H1 (cell line): ENCODE measurements around the gene OSBP2. TPM values are rescaled to one million over a fixed set of nuclear protein-coding genes. Genes with fewer than 3 reads are reported as not detected.

Experiments used
- MAFK ChIP-seq: IDR thresholded peaks from 2 replicates; pipeline ENCODE4 v1.6.1; 2012; ENCODE audit warnings: low read depth, mild to moderate bottlenecking, improper control_type of control experiment, low read length
- ZNF274 ChIP-seq: IDR thresholded peaks from 2 replicates; pipeline ENCODE4 v1.7.0; 2012; ENCODE audit warnings: low read length, borderline replicate concordance; ENCODE audit errors: extremely low read depth
- polyA plus RNA-seq, 7 experiments: library from polyadenylated mRNA; depleted of rRNA in 3 of 7; stranded (reverse) in 5 of 7; unstranded in 2 of 7; fragments of >200 nt in 5 of 7; fragments of 200-250 nt in 2 of 7; gene quantifications; 1 replicate in 5 of 7; 2 replicates in 1 of 7; 4 replicates in 1 of 7; pipeline versions ENCODE4 v1.2.1 to v1.2.3, GENCODE V29; 2011 to 2013; ENCODE audit warnings: missing spikeins in 2 of 7, mixed read lengths in 2 of 7
- total RNA-seq: library from RNA; stranded (reverse); fragmentation: NEBNext Ultra II Directional; extraction: Animal tissue kit (Norgen Biotek cat#: 25700); gene quantifications from 2 replicates; pipeline ENCODE4 v1.2.1, GENCODE V29; 2021
- TF ChIP-seq, protein P1 (sequence below): fragments of 300-600 bp; sonication (generic); IDR thresholded peaks from 2 replicates; pipeline ENCODE4 v1.7.1; 2012; ENCODE audit warnings: low read length, moderate library complexity, mild to moderate bottlenecking, inconsistent platforms; ENCODE audit not compliant: insufficient replicate concordance

Gene OSBP2
- total and polyA plus RNA-seq, 2 of the 8 experiments (the other 6 are each of a cell fraction or from before 2014, with no cell fraction given) = 3.4 to 3.7 TPM

DNA sequence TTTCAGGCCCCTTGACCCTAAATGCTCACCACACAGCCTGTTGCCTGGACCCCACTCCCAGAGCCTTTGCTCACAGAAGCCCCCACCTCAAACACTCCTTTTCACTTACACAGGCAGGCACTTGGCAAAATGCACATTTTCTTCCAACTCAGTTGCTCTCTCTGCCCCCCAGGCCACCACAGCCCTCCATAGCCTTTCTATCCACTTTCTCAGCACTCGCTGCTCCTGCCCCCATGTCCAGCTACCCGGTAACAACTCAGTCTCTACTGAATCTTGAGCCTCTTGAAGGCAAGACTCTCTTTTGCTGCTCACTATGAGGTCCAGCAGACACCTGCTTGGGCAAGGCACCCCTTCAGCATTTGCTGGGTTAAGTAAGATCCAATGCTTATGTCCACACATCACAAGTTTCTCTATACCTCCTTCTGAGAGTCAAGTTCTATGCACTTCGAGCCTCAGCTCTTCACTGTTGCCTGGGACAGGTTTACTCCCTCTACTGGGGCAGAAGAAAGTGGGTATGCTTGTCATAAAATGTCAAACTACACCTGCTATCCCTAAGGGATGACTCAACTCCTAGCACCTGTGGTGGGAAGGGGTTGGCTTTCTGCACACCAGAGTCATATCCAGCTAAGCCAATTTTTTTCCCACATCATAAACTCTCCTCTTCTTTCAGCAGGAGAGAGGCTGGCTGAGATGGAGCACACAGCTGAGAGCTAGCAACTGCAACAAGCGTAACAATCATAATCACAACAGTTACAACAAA, 237.0 kb downstream of the OSBP2 start (continued):
- TF ChIP-seq, protein P1, sequence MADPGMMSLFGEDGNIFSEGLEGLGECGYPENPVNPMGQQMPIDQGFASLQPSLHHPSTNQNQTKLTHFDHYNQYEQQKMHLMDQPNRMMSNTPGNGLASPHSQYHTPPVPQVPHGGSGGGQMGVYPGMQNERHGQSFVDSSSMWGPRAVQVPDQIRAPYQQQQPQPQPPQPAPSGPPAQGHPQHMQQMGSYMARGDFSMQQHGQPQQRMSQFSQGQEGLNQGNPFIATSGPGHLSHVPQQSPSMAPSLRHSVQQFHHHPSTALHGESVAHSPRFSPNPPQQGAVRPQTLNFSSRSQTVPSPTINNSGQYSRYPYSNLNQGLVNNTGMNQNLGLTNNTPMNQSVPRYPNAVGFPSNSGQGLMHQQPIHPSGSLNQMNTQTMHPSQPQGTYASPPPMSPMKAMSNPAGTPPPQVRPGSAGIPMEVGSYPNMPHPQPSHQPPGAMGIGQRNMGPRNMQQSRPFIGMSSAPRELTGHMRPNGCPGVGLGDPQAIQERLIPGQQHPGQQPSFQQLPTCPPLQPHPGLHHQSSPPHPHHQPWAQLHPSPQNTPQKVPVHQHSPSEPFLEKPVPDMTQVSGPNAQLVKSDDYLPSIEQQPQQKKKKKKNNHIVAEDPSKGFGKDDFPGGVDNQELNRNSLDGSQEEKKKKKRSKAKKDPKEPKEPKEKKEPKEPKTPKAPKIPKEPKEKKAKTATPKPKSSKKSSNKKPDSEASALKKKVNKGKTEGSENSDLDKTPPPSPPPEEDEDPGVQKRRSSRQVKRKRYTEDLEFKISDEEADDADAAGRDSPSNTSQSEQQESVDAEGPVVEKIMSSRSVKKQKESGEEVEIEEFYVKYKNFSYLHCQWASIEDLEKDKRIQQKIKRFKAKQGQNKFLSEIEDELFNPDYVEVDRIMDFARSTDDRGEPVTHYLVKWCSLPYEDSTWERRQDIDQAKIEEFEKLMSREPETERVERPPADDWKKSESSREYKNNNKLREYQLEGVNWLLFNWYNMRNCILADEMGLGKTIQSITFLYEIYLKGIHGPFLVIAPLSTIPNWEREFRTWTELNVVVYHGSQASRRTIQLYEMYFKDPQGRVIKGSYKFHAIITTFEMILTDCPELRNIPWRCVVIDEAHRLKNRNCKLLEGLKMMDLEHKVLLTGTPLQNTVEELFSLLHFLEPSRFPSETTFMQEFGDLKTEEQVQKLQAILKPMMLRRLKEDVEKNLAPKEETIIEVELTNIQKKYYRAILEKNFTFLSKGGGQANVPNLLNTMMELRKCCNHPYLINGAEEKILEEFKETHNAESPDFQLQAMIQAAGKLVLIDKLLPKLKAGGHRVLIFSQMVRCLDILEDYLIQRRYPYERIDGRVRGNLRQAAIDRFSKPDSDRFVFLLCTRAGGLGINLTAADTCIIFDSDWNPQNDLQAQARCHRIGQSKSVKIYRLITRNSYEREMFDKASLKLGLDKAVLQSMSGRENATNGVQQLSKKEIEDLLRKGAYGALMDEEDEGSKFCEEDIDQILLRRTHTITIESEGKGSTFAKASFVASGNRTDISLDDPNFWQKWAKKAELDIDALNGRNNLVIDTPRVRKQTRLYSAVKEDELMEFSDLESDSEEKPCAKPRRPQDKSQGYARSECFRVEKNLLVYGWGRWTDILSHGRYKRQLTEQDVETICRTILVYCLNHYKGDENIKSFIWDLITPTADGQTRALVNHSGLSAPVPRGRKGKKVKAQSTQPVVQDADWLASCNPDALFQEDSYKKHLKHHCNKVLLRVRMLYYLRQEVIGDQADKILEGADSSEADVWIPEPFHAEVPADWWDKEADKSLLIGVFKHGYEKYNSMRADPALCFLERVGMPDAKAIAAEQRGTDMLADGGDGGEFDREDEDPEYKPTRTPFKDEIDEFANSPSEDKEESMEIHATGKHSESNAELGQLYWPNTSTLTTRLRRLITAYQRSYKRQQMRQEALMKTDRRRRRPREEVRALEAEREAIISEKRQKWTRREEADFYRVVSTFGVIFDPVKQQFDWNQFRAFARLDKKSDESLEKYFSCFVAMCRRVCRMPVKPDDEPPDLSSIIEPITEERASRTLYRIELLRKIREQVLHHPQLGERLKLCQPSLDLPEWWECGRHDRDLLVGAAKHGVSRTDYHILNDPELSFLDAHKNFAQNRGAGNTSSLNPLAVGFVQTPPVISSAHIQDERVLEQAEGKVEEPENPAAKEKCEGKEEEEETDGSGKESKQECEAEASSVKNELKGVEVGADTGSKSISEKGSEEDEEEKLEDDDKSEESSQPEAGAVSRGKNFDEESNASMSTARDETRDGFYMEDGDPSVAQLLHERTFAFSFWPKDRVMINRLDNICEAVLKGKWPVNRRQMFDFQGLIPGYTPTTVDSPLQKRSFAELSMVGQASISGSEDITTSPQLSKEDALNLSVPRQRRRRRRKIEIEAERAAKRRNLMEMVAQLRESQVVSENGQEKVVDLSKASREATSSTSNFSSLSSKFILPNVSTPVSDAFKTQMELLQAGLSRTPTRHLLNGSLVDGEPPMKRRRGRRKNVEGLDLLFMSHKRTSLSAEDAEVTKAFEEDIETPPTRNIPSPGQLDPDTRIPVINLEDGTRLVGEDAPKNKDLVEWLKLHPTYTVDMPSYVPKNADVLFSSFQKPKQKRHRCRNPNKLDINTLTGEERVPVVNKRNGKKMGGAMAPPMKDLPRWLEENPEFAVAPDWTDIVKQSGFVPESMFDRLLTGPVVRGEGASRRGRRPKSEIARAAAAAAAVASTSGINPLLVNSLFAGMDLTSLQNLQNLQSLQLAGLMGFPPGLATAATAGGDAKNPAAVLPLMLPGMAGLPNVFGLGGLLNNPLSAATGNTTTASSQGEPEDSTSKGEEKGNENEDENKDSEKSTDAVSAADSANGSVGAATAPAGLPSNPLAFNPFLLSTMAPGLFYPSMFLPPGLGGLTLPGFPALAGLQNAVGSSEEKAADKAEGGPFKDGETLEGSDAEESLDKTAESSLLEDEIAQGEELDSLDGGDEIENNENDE = no peak
- TF ChIP-seq MAFK (no peak), ZNF274 (no peak)
